HCT116 (cell line): Measurements from ENCODE around the gene NRBF2. TPM values are rescaled to one million over a fixed set of nuclear protein-coding genes. Genes with fewer than 3 reads are reported as not detected.

Experiments
- ATAC-seq: fragments of 200-7000 bp; cut with Tn5 transposase; 2 replicates; pipeline ENCODE4 v1.9.1; 2020; ENCODE audit warnings: mild to moderate bottlenecking, moderate library complexity
- BruUV-seq: library from RNA; stranded (reverse); fragments of 400-500 nt; replicated peaks from 2 replicates; lab custom pipeline; 2021; lab: Mats Ljungman, UMichigan
- CTCF ChIA-PET: fragments of 300-600 bp; sonication (Branson Sonifier 250); formaldehyde crosslinking; loops from one replicate; lab custom pipeline; 2021; ENCODE audit warnings: antibody characterized with exemption; lab: Charles Lee
- POLR2A ChIA-PET: fragments of 300-600, 350-600 bp; sonication (Branson Sonifier 250); formaldehyde crosslinking; loops from one replicate; lab custom pipeline; 2021; ENCODE audit warnings: antibody characterized with exemption; lab: Charles Lee
- RAD21 ChIA-PET, 2 experiments: fragments of 300-600 bp; sonication (Branson Sonifier 250); formaldehyde crosslinking; loops; one replicate each; lab custom pipeline; 2023; ENCODE audit warnings: low total read pairs in 2 of 2; ENCODE audit not compliant: uncharacterized antibody in 2 of 2, unreplicated experiment in 2 of 2, low non-redundant PET in 1 of 2; lab: Charles Lee
- DNase-seq: peaks from one replicate; pipeline ENCODE4 v3.0.0-alpha.2; 2010; ENCODE audit warnings: low read depth, low spot score
- H2AFZ ChIP-seq: fragments of 200-600 bp; shearing (Covaris generic), sonication (generic); 2 replicates; pipeline ENCODE4 v1.6.1; 2017; ENCODE audit warnings: low read depth, mixed run types, mixed read lengths, antibody characterized with exemption, low read length; ENCODE audit not compliant: poor library complexity, severe bottlenecking
- H3K27ac ChIP-seq: 2 replicates; pipeline ENCODE4 v1.5.1; 2012; ENCODE audit warnings: low read depth, low read length
- H3K27me3 ChIP-seq: fragments of 200-600 bp; sonication (generic); 2 replicates; pipeline ENCODE4 v1.6.1; 2016; ENCODE audit warnings: mixed run types, low read length, mixed read lengths; ENCODE audit not compliant: insufficient read depth
- H3K36me3 ChIP-seq, 2 experiments: fragments of 200-500 bp in 1 of 2; fragments of 200-600 bp in 1 of 2; sonication (Bioruptor generic) in 1 of 2; sonication (generic) in 1 of 2; 2 replicates each; pipeline versions ENCODE4 v1.5.1 to v1.6.1; 2014 to 2016; ENCODE audit warnings: low read length in 2 of 2, inconsistent platforms in 1 of 2, mixed read lengths in 1 of 2, mixed run types in 1 of 2; ENCODE audit not compliant: insufficient read depth in 2 of 2, control insufficient read depth in 1 of 2
- H3K4me1 ChIP-seq, 2 experiments: fragments of 200-600 bp in 1 of 2; sonication (generic) in 1 of 2; 2 replicates each; pipeline versions ENCODE4 v1.5.1 to v1.6.1; 2012 to 2017; ENCODE audit warnings: low read length in 2 of 2, inconsistent platforms in 1 of 2, mild to moderate bottlenecking in 1 of 2, mixed read lengths in 1 of 2, mixed run types in 1 of 2, moderate library complexity in 1 of 2; ENCODE audit not compliant: insufficient read depth in 2 of 2, control insufficient read depth in 1 of 2
- H3K4me2 ChIP-seq: fragments of 200-600 bp; sonication (generic); 2 replicates; pipeline ENCODE4 v1.6.1; 2017; ENCODE audit warnings: mixed run types, low read length, mixed read lengths
- H3K4me3 ChIP-seq, 2 experiments: fragments of 200-600 bp in 1 of 2; sonication (generic) in 1 of 2; replicated peaks in 1 of 2; 2 replicates each; pipeline ENCODE4 v1.5.1; 2011 to 2016; ENCODE audit warnings: low read length in 2 of 2, control low read depth in 1 of 2, low read depth in 1 of 2, mild to moderate bottlenecking in 1 of 2, mixed read lengths in 1 of 2, mixed run types in 1 of 2
- H3K79me2 ChIP-seq: fragments of 200-600 bp; sonication (generic); 2 replicates; pipeline ENCODE4 v1.6.1; 2017; ENCODE audit warnings: mild to moderate bottlenecking, mixed run types, low read length, moderate library complexity, mixed read lengths; ENCODE audit not compliant: insufficient read depth
- H3K9ac ChIP-seq: fragments of 200-600 bp; sonication (generic); 2 replicates; pipeline ENCODE4 v1.6.1; 2016; ENCODE audit warnings: low read length, mixed read lengths
- H3K9me2 ChIP-seq: fragments of 200-600 bp; sonication (generic), shearing (Covaris generic); 2 replicates; pipeline ENCODE4 v1.6.1; 2017; ENCODE audit warnings: mixed run types, mild to moderate bottlenecking, moderate library complexity; ENCODE audit not compliant: insufficient read depth
- H3K9me3 ChIP-seq, 2 experiments: fragments of 200-500 bp in 1 of 2; fragments of 200-600 bp in 1 of 2; sonication (Bioruptor generic) in 1 of 2; sonication (generic) in 1 of 2; 2 replicates each; pipeline ENCODE4 v1.6.1; 2014 to 2017; ENCODE audit warnings: low read length in 2 of 2, mixed read lengths in 2 of 2, inconsistent platforms in 1 of 2, low read depth in 1 of 2, mild to moderate bottlenecking in 1 of 2, mixed run types in 1 of 2, moderate library complexity in 1 of 2; ENCODE audit not compliant: control insufficient read depth in 1 of 2, insufficient read depth in 1 of 2
- H4K20me1 ChIP-seq: fragments of 200-600 bp; sonication (generic), shearing (Covaris generic); 2 replicates; pipeline ENCODE4 v1.6.1; 2017; ENCODE audit warnings: mixed run types, mild to moderate bottlenecking, moderate library complexity; ENCODE audit not compliant: insufficient read depth
- CBX3 ChIP-seq: IDR thresholded peaks from 2 replicates; pipeline ENCODE4 v1.6.1; 2012; ENCODE audit warnings: low read depth
- CEBPB ChIP-seq: IDR thresholded peaks from 2 replicates; pipeline ENCODE4 v1.6.1; 2012; ENCODE audit warnings: low read depth
- ELF1 ChIP-seq: IDR thresholded peaks from 2 replicates; pipeline ENCODE4 v1.6.1; 2012; ENCODE audit warnings: low read depth, borderline replicate concordance
- EZH2phosphoT487 ChIP-seq: fragments of 200-600 bp; IDR thresholded peaks from 2 replicates; pipeline ENCODE4 v1.6.1; 2018; ENCODE audit warnings: antibody characterized with exemption, borderline replicate concordance
- SIN3A ChIP-seq: IDR thresholded peaks from 2 replicates; pipeline ENCODE4 v1.6.1; 2012; ENCODE audit warnings: low read depth
- SP1 ChIP-seq: IDR thresholded peaks from 2 replicates; pipeline ENCODE4 v1.6.1; 2012; ENCODE audit warnings: low read depth
- SRF ChIP-seq: IDR thresholded peaks from 2 replicates; pipeline ENCODE4 v1.6.1; 2012; ENCODE audit warnings: low read depth
- ZFX ChIP-seq: fragments of 450-650 bp; IDR thresholded peaks from 2 replicates; pipeline ENCODE4 v1.6.1; 2017
- ZNF274 ChIP-seq: fragments of 200-500 bp; sonication (Bioruptor generic); IDR thresholded peaks from 2 replicates; pipeline ENCODE4 v1.6.1; 2014; ENCODE audit warnings: mild to moderate bottlenecking, low read depth, low read length, inconsistent platforms
- intact Hi-C: fragments of 100-400 bp; cut with micrococcal nuclease; formaldehyde crosslinking; loops from 2 replicates; pipeline ENCODE4 v1.10.0; 2022
- total RNA-seq: library from RNA; stranded (reverse); gene quantifications from one replicate; pipeline ENCODE4 v1.2.1, GENCODE V29; 2021; ENCODE audit not compliant: unreplicated experiment
- TF ChIP-seq, protein P1 (sequence below): IDR thresholded peaks from 2 replicates; pipeline ENCODE4 v1.6.1; 2012; ENCODE audit warnings: low read depth

Gene NRBF2
- total RNA-seq, 1 experiment from 2014 or later: 20.2 TPM

GRCh38 chr10:63128443-63128842, 4.7 kb upstream of the NRBF2 start:
- intact Hi-C loops: no loop called here
- TF ChIP-seq SP1: no peak
- TF ChIP-seq ELF1: no peak
- TF ChIP-seq CBX3: no peak
- no peak for TF ChIP-seq ZFX
- no peak for TF ChIP-seq SRF
- H3K9me2 ChIP-seq: no peaks in the 10 kb centered on the region
- H3K4me2 ChIP-seq: no peak overlapping the region
- no peaks in the 10 kb centered on the region for H3K9me3 ChIP-seq
- H3K27ac ChIP-seq: no peak overlapping the region
- DNase-seq (no peak), ATAC-seq (no peak)
- H4K20me1 ChIP-seq: no peaks in the 10 kb centered on the region
- H3K27me3 ChIP-seq: no peaks in the 10 kb centered on the region
- H2AFZ ChIP-seq: no peak overlapping the region
- H3K36me3 ChIP-seq: no peaks in the 10 kb centered on the region
- RAD21 ChIA-PET: no interaction called here
- no peak overlapping the region for H3K9ac ChIP-seq
- H3K4me3 ChIP-seq: no peak overlapping the region
- H3K79me2 ChIP-seq: peaks cover 2% of the 10 kb centered on the region
- POLR2A ChIA-PET: no interaction called here
- no TSS peak for BruUV-seq
- CTCF ChIA-PET: no interaction called here
- peaks cover 2 to 6% of the 10 kb centered on the region in 2 experiments; a peak in 3 of 4 replicates for H3K4me1 ChIP-seq

GRCh38 chr10:63129888-63130287, 3.2 kb upstream of the NRBF2 start:
- Histone ChIP-seq H3K9ac (no peak overlapping the region), H3K79me2 (peaks cover 16% of the 10 kb centered on the region), H3K9me2 (no peaks in the 10 kb centered on the region), H3K27ac (no peak overlapping the region), H2AFZ (no peak overlapping the region), H4K20me1 (no peaks in the 10 kb centered on the region), H3K9me3 (no peaks in the 10 kb centered on the region), H3K4me3 (no peak overlapping the region), H3K36me3 (no peaks in the 10 kb centered on the region), H3K27me3 (no peaks in the 10 kb centered on the region), H3K4me1 (peaks cover 2 to 16% of the 10 kb centered on the region in 2 experiments; a peak in 3 of 4 replicates), H3K4me2 (no peak overlapping the region)
- no TSS peak for BruUV-seq
- ATAC-seq: no peak
- intact Hi-C loops: loop anchor here (5.0 kb wide), 1 partner anchor 313 kb away; the partner anchor contains the start of gene EGR2
- ChIA-PET POLR2A (no interaction called here), CTCF (no interaction called here), RAD21 (no interaction called here)
- TF ChIP-seq SIN3A (no peak), SP1 (no peak), ZNF274 (no peak), CEBPB (no peak), ZFX (no peak), EZH2phosphoT487 (no peak)
- TF ChIP-seq, protein P1, sequence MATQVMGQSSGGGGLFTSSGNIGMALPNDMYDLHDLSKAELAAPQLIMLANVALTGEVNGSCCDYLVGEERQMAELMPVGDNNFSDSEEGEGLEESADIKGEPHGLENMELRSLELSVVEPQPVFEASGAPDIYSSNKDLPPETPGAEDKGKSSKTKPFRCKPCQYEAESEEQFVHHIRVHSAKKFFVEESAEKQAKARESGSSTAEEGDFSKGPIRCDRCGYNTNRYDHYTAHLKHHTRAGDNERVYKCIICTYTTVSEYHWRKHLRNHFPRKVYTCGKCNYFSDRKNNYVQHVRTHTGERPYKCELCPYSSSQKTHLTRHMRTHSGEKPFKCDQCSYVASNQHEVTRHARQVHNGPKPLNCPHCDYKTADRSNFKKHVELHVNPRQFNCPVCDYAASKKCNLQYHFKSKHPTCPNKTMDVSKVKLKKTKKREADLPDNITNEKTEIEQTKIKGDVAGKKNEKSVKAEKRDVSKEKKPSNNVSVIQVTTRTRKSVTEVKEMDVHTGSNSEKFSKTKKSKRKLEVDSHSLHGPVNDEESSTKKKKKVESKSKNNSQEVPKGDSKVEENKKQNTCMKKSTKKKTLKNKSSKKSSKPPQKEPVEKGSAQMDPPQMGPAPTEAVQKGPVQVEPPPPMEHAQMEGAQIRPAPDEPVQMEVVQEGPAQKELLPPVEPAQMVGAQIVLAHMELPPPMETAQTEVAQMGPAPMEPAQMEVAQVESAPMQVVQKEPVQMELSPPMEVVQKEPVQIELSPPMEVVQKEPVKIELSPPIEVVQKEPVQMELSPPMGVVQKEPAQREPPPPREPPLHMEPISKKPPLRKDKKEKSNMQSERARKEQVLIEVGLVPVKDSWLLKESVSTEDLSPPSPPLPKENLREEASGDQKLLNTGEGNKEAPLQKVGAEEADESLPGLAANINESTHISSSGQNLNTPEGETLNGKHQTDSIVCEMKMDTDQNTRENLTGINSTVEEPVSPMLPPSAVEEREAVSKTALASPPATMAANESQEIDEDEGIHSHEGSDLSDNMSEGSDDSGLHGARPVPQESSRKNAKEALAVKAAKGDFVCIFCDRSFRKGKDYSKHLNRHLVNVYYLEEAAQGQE: no peak
- DNase-seq: no peak
